GM13976 (cell line): ENCODE measurements around the gene PRKCA.

Source experiments
- DNase-seq: peaks from one replicate; pipeline ENCODE4 v3.0.0; 2012; ENCODE audit warnings: low spot score
- in situ Hi-C: fragments of 300-500 bp; cut with MboI; formaldehyde crosslinking; loops from one replicate; pipeline ENCODE4 v1.12.0; 2022; ENCODE audit warnings: low sequenced_read_pairs, mixed read lengths, inconsistent platforms; ENCODE audit not compliant: unreplicated experiment
- TF ChIP-seq, protein P1 (sequence below): IDR thresholded peaks from 2 replicates; pipeline ENCODE4 v1.5.1; 2012; ENCODE audit warnings: borderline replicate concordance, mild to moderate bottlenecking; ENCODE audit not compliant: insufficient read depth; ENCODE audit errors: extremely low read depth, missing control alignments, control extremely low read depth

The PRKCA gene

DNA sequence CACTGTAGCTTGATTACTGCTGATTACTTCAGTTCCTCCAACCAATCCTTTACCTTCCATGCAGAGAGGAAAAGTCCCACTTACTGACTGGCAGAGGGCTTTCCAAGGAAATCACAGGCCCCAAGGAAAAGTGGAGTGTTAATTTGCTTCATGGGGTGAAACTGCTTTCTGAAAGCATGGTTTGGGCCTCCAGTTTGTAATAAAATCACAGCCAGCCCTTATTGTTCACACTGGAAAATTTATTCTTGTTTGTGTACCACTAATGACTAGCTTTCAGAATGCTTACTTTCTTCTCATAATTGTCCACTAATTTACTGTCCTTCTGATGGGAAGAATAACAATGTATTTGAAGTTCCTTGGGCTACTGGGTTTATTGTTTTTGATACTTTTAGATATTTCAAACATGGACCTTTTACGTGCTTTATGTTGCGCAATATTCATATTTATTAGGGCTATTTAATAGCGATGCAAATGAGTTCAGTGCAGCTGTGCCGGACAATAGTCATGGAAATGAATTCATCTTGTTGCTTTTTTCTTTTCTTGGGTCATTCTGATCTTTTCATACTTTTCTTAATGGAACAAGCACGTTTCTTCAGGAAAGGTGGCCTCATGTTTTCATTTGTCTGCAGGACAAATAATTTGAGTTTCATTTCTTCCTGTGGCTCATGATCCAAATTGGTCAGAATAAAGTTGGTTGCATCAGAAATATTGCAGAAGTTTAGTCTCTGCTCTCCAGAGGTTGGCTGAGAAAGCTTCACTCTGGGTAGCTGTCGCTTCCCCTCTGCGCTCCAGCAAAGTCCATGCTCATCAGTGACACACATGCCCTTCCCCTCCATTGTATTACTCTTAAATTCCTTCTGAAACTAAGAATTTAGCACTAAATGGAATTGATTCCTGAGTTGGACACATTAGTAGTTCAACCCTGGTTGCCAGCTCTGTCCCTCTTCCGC, 128.7 kb downstream of the PRKCA start:
- in situ Hi-C loops: no loop called here
- no peak for DNase-seq
- TF ChIP-seq, protein P1, sequence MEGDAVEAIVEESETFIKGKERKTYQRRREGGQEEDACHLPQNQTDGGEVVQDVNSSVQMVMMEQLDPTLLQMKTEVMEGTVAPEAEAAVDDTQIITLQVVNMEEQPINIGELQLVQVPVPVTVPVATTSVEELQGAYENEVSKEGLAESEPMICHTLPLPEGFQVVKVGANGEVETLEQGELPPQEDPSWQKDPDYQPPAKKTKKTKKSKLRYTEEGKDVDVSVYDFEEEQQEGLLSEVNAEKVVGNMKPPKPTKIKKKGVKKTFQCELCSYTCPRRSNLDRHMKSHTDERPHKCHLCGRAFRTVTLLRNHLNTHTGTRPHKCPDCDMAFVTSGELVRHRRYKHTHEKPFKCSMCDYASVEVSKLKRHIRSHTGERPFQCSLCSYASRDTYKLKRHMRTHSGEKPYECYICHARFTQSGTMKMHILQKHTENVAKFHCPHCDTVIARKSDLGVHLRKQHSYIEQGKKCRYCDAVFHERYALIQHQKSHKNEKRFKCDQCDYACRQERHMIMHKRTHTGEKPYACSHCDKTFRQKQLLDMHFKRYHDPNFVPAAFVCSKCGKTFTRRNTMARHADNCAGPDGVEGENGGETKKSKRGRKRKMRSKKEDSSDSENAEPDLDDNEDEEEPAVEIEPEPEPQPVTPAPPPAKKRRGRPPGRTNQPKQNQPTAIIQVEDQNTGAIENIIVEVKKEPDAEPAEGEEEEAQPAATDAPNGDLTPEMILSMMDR: no peak

DNA sequence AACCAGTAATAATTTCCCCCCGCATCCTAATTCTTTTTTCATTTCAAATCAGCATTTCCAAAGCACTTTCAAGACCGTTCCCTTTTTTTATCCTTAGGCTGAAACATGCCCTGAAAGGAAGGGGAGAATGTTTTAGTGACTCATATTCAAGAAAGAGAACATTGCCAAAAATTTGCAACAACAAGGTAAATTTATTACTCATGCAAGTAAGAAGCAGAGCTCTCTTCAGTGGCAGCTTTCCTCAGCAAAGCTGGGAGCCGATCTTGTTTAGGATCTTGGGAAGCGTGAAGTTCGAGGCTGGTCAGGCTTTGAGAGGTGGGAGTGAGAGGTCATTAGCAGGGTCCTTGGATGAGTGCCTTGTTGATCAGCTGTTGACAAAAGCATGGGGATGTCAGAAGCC, 129.5 kb downstream of the PRKCA start:
- TF ChIP-seq, protein P1: no peak
- no peak for DNase-seq
- in situ Hi-C loops: no loop called here

DNA sequence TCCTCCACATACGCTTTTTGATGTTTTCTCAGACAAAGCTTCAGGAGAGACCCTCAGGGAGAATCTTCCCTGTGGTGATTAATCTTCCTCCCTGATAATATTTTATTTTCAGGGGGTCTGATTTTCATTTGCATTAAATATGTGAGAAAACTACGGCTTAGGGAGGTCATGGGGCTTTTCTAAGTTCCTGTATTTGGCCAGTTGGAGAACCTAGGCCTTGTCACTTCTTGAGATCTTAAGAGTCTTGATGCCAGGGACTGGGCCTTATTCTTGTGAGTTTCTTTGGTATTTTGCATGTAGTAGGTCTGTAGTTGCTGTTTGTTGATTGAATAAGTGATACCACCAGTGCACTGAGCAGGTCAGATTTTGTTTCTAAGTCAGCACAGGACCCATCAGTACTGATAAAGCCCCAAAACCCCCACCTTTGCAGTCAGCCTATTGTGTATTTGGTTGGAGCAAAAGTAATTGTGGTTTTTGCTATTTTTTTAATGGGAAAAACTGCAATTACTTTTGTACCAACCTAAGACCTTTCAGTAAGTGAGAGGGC, 130.1 kb downstream of the PRKCA start:
- TF ChIP-seq, protein P1: no peak
- in situ Hi-C loops: no loop called here
- no peak for DNase-seq

DNA sequence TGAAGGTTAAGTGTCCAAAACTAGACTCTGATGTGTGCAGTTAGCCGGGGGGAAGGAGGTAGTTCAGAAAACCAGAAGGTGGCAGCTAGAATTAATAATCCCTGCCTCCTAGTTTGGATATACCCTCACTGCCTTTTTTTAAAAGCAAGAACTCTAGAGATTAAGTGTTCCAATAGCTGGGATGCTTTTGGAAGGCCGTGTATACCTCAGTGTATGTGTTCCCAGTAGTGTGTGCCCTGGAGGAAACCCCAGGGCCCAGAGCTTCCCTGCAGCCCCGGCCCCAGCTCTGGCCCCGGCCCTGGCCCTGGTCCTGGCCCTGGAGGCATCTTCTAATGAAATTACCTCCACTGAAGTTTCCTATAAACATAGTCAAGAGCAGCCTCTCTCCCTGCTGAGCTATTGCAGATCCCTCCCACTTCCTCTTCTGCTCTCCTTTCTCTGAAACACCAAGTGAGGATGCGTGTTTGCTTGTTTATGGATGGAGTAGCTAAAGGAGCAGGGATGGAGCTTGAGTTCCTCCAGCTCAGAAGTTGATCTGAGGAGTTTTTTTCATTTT, 130.7 kb downstream of the PRKCA start:
- TF ChIP-seq, protein P1: no peak
- no peak for DNase-seq
- in situ Hi-C loops: no loop called here

DNA sequence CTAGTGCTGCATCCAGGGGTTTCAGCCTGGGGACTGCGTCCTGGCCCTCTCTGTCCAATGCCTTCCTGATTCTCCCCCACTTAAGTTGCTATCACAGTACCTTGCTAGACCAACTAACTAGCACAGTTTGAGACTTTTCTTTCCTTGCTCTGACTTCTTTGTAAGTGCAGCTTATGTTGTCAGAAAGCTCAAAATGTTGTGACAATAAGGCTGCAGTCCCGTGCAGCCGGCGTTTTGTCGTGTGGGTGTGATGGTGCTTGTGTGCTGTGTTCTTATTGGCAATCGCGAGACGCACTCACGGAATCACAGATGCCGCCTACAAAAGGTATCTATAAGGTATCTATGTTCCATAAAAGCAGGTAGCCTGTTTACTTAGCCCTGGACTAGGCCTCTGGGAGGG, 132.8 kb downstream of the PRKCA start:
- no peak for DNase-seq
- in situ Hi-C loops: no loop called here
- TF ChIP-seq, protein P1: no peak

DNA sequence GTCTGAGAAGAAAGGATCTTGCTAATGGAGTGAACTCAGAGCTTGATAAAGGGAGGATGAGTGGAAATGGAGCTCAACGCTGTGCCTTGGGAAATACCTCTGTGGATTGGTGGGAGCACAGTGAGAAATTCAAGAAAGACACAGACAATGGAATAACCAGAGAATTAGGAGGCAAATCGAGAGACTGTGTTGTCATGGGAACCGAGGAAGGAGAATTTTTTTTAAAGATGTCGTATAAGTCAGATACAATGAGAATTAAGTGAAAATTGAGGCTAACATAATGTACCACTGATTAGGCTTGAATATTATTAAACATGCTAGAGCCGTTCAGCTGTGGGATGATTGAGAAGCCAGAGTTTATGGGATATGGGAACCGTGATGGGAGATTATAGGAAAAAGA, 134.2 kb downstream of the PRKCA start:
- DNase-seq: no peak
- TF ChIP-seq, protein P1: no peak
- in situ Hi-C loops: no loop called here
